HepG2 (cell line): ENCODE data around the gene GPR107. TPM values are rescaled to one million over a fixed set of nuclear protein-coding genes. Genes with fewer than 3 reads are reported as not detected.

Source experiments
- ATAC-seq: fragments of 200-7000 bp; cut with Tn5 transposase; 3 replicates; pipeline ENCODE4 v1.9.1; 2020; ENCODE audit warnings: mild to moderate bottlenecking, moderate library complexity
- BruUV-seq: library from RNA; stranded (reverse); fragments of 400-500 nt; replicated peaks from 2 replicates; lab custom pipeline; 2021; lab: Mats Ljungman, UMichigan
- CTCF ChIA-PET: fragments of 300-600 bp; formaldehyde crosslinking; extraction: SDS; loops from one replicate; lab custom pipeline; 2021; ENCODE audit warnings: low total read pairs, inconsistent platforms, low intra/inter-chr PET ratio; lab: Yijun Ruan, JAX
- POLR2A ChIA-PET: fragments of 350-600 bp; sonication (Branson Sonifier 250); formaldehyde crosslinking; loops from one replicate; lab custom pipeline; 2020; ENCODE audit warnings: antibody characterized with exemption, inconsistent platforms; lab: Yijun Ruan, JAX
- DNase-seq: peaks from one replicate; pipeline ENCODE4 v3.0.0-alpha.2; 2015; ENCODE audit warnings: low spot score
- FAIRE-seq: peaks from 3 replicates; lab custom pipeline; 2011; peaks lifted over from hg19 to GRCh38; lab: Jason Lieb, UNC
- H2AFZ ChIP-seq: one replicate; pipeline ENCODE4 v1.6.1; 2011; ENCODE audit warnings: low read length, inconsistent platforms
- H3K27ac ChIP-seq: fragments of 300-600 bp; 3 replicates; pipeline ENCODE4 v1.8.0; 2011; ENCODE audit warnings: mixed run types, mild to moderate bottlenecking, mixed read lengths, low read length, inconsistent platforms; ENCODE audit not compliant: insufficient read depth; ENCODE audit errors: extremely low read length
- H3K27me3 ChIP-seq, 2 experiments: fragments of 200-600 bp in 1 of 2; 2 replicates in 1 of 2; 3 replicates in 1 of 2; pipeline versions ENCODE4 v1.6.0 to v1.8.0; 2011; ENCODE audit warnings: low read length in 2 of 2, mild to moderate bottlenecking in 2 of 2, moderate library complexity in 2 of 2, inconsistent platforms in 1 of 2; ENCODE audit not compliant: insufficient read depth in 2 of 2, control insufficient read depth in 1 of 2
- H3K36me3 ChIP-seq, 2 experiments: fragments of 200-600 bp in 1 of 2; replicated peaks in 1 of 2; 2 replicates in 1 of 2; 3 replicates in 1 of 2; pipeline versions ENCODE4 v1.5.1 to v1.8.0; 2011; ENCODE audit warnings: low read length in 2 of 2, inconsistent platforms in 1 of 2; ENCODE audit not compliant: insufficient read depth in 2 of 2, control insufficient read depth in 1 of 2
- H3K4me1 ChIP-seq: 2 replicates; pipeline ENCODE4 v1.5.1; 2012; ENCODE audit warnings: low read length, inconsistent platforms; ENCODE audit not compliant: insufficient read depth
- H3K4me2 ChIP-seq: 2 replicates; pipeline ENCODE4 v1.6.0; 2011; ENCODE audit warnings: low read depth, low read length, inconsistent platforms
- H3K4me3 ChIP-seq, 3 experiments: fragments of 200-600 bp in 1 of 3; sonication (generic), shearing (Covaris generic) in 1 of 3; replicated peaks in 1 of 3; 2 replicates each; pipeline ENCODE4 v1.5.1; 2011 to 2016; ENCODE audit warnings: low read length in 3 of 3, inconsistent platforms in 2 of 3, low read depth in 2 of 3, mild to moderate bottlenecking in 2 of 3, control low read depth in 1 of 3, mixed read lengths in 1 of 3; ENCODE audit not compliant: insufficient read depth in 1 of 3
- H3K79me2 ChIP-seq: one replicate; pipeline ENCODE4 v1.6.1; 2011; ENCODE audit warnings: low read length, inconsistent platforms; ENCODE audit not compliant: insufficient read depth
- H3K9ac ChIP-seq: 2 replicates; pipeline ENCODE4 v1.6.0; 2011; ENCODE audit warnings: mild to moderate bottlenecking, low read depth, low read length, inconsistent platforms; ENCODE audit not compliant: insufficient read depth
- H3K9me3 ChIP-seq: 2 replicates; pipeline ENCODE4 v1.5.1; 2012; ENCODE audit warnings: mild to moderate bottlenecking, low read length
- H4K20me1 ChIP-seq: 2 replicates; pipeline ENCODE4 v1.6.0; 2011; ENCODE audit warnings: inconsistent platforms, mild to moderate bottlenecking, low read length, moderate library complexity; ENCODE audit not compliant: insufficient read depth
- ATM ChIP-seq: fragments of 450-650 bp; IDR thresholded peaks from 2 replicates; pipeline ENCODE4 v1.7.1; 2017; ENCODE audit warnings: mild to moderate bottlenecking, borderline replicate concordance
- BCLAF1 ChIP-seq: fragments of 450-650 bp; IDR thresholded peaks from 2 replicates; pipeline ENCODE4 v1.6.1; 2017; ENCODE audit warnings: mild to moderate bottlenecking
- BRD4 ChIP-seq: sonication (generic); formaldehyde crosslinking; IDR thresholded peaks from 2 replicates; pipeline ENCODE4 v1.4.0; 2020; ENCODE audit warnings: missing genetic modification reagents
- CREM ChIP-seq, 2 experiments: sonication (generic) in 1 of 2; formaldehyde crosslinking in 1 of 2; IDR thresholded peaks; 2 replicates each; pipeline versions ENCODE4 v1.4.0 to v1.6.1; 2016 to 2020; ENCODE audit warnings: antibody characterized with exemption in 1 of 2, mild to moderate bottlenecking in 1 of 2, missing genetic modification reagents in 1 of 2
- KAT8 ChIP-seq: IDR thresholded peaks from 2 replicates; pipeline ENCODE4 v1.6.1; 2016; ENCODE audit warnings: missing genetic modification reagents, missing compliant biosample characterization
- MZF1 ChIP-seq: sonication (generic); formaldehyde crosslinking; IDR thresholded peaks from 2 replicates; pipeline ENCODE4 v1.8.1; 2023; ENCODE audit warnings: mild to moderate bottlenecking, missing genetic modification reagents, borderline replicate concordance
- NKX3-1 ChIP-seq: sonication (generic); formaldehyde crosslinking; IDR thresholded peaks from 2 replicates; pipeline ENCODE4 v1.5.0; 2020; ENCODE audit warnings: missing genetic modification reagents
- SIN3A ChIP-seq: IDR thresholded peaks from 2 replicates; pipeline ENCODE4 v1.6.1; 2011; ENCODE audit warnings: low read depth, mild to moderate bottlenecking, control low read depth, low read length, borderline replicate concordance
- ZBTB1 ChIP-seq: sonication (generic); formaldehyde crosslinking; IDR thresholded peaks from 2 replicates; pipeline ENCODE4 v1.4.0; 2020; ENCODE audit warnings: missing genetic modification reagents, borderline replicate concordance
- ZFP62 ChIP-seq: sonication (generic); formaldehyde crosslinking; IDR thresholded peaks from 2 replicates; pipeline ENCODE4 v1.4.0; 2020; ENCODE audit warnings: missing genetic modification reagents
- ZNF329 ChIP-seq: sonication (generic); formaldehyde crosslinking; IDR thresholded peaks from 2 replicates; pipeline ENCODE4 v1.9.0; 2021; ENCODE audit warnings: low read depth, mild to moderate bottlenecking, missing genetic modification reagents
- ZNF709 ChIP-seq: sonication (generic); formaldehyde crosslinking; IDR thresholded peaks from 2 replicates; pipeline ENCODE4 v1.5.0; 2020; ENCODE audit warnings: mild to moderate bottlenecking, missing genetic modification reagents
- WGBS: methylation state at CpG from one replicate; pipeline ENCODE4 v1.1.6; 2017; ENCODE audit warnings: low lambda C conversion rate; 5-methylcytosine and 5-hydroxymethylcytosine counted together
- in situ Hi-C: cut with HindIII; loops from 2 replicates; pipeline ENCODE4 v1.10.0; 2017; ENCODE audit warnings: low pct_unique_long_range_greater_than_20kb; ENCODE audit not compliant: extremely low pct_ligation_motif_present
- intact Hi-C: fragments of 100-400 bp; cut with micrococcal nuclease; formaldehyde crosslinking; loops from one replicate; pipeline ENCODE4 v1.10.0; 2022; ENCODE audit not compliant: unreplicated experiment
- polyA plus RNA-seq, 8 experiments: library from polyadenylated mRNA; depleted of rRNA in 3 of 8; stranded (reverse) in 7 of 8; unstranded in 1 of 8; fragments of >200 nt; fragmentation: Illumina TruSeq in 4 of 8; extraction: Trizol in 4 of 8; gene quantifications; 2 replicates each; pipeline versions ENCODE4 v1.2.1 to v1.2.3, GENCODE V29; 2011 to 2016; ENCODE audit warnings: low read depth in 4 of 8, missing spikeins in 1 of 8, mixed read lengths in 1 of 8; ENCODE audit not compliant: insufficient read depth in 1 of 8
- total RNA-seq, 5 experiments: library from RNA; depleted of rRNA; stranded (reverse); fragments of >200 nt; fragmentation: Illumina TruSeq; extraction: Trizol; gene quantifications; 2 replicates each; pipeline ENCODE4 v1.2.3, GENCODE V29; 2016; ENCODE audit warnings: low read depth in 1 of 5

GPR107 gene
- total and polyA plus RNA-seq, 2 of the 13 experiments (the other 11 are each of a cell fraction or from before 2014, with no cell fraction given), result 22.5 to 24.4 TPM

- TF ChIP-seq BCLAF1 (no peak), ZNF709 (CRISPR knock-in tag) (no peak), SIN3A (no peak), ZFP62 (CRISPR knock-in tag) (no peak)
Measured at GRCh38 chr9:130104491-130105193, 50.9 kb downstream of the GPR107 start (continued).

- no peak overlapping the region for H3K4me2 ChIP-seq
- peaks cover 26 to 61% of the 10 kb centered on the region in 2 experiments for H3K36me3 ChIP-seq
- ATAC-seq (peak; percentile 33), DNase-seq (no peak), FAIRE-seq (no peak)
- 92% methylated on average over 2 of the region's 2 CpGs for WGBS
- H3K27ac ChIP-seq, result no peak overlapping the region
- no TSS peak for BruUV-seq
- H2AFZ ChIP-seq, result no peak overlapping the region
- H3K9ac ChIP-seq, result no peak overlapping the region
- peaks cover 5% of the 10 kb centered on the region; the same call in 1 of the 2 replicates for H4K20me1 ChIP-seq
- ChIA-PET CTCF (interaction anchor here (2.7 kb wide), 1 partner anchor 129 kb away, joined by 30 read pairs; no protein-coding TSS in a partner anchor), POLR2A (no interaction called here)
- H3K27me3 ChIP-seq, result no peaks in the 10 kb centered on the region
- H3K79me2 ChIP-seq, result no peaks in the 10 kb centered on the region
- intact Hi-C loops (loop anchor here (1.0 kb wide), 1 partner anchor 129 kb away; no protein-coding TSS in a partner anchor), in situ Hi-C loops (loop anchor here (10.0 kb wide), 1 partner anchor 222 kb away; no protein-coding TSS in a partner anchor)
- no peak overlapping the region for H3K4me3 ChIP-seq
- TF ChIP-seq ZNF329 (no peak), ATM (no peak), NKX3-1 (no peak), KAT8 (no peak), ZBTB1 (no peak), BRD4 (CRISPR knock-in tag) (no peak), MZF1 (CRISPR knock-in tag) (no peak), CREM (IDR thresholded peaks at IDR 0.05) (no peak), CREM (CRISPR knock-in tag; IDR thresholded peaks at IDR 0.05) (no peak)
- no peaks in the 10 kb centered on the region for H3K4me1 ChIP-seq
- H3K9me3 ChIP-seq, result no peaks in the 10 kb centered on the region
Measured at GRCh38 chr9:130106860-130107233, 53.1 kb downstream of the GPR107 start.
